Measurements from ENCODE around the gene USH2A. TPM values are rescaled to one million over a fixed set of nuclear protein-coding genes. Genes with fewer than 3 reads are reported as not detected.

The USH2A gene
- total RNA-seq, 1 experiment from 2014 or later, result not detected

DNA sequence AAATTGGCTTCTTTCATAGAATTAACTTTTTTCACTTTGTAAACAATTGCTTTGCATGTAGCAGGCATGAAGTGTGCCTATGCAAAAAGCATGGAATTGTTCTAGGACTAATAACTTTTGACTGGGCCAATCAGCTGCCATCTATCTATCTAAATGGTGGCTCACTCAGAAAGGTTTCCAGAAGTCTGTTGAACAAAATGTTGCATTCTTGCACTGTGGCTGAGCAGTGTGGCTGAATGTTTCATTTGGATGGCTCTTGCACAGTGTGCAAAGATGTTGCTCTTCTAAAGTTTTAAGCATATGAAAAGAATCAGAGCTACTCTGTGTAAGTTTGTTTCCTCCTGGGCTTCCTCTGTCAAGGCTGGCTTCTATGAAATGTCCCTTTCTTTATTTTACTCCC is 642.6 kb downstream of the USH2A start:
- intact Hi-C loops (cut with micrococcal nuclease), result no loop called here
- no peak overlapping the region for H3K27ac ChIP-seq (ENCODE audit: low read depth, low read length)
- no peak overlapping the region for H3K9ac ChIP-seq (ENCODE audit: low read length)
- ChIA-PET POLR2A (no interaction called here), CTCF (no interaction called here), RAD21 (ENCODE audit: low non-redundant PET in 1 of 2, low total read pairs in 2 of 2, uncharacterized antibody in 2 of 2, unreplicated experiment in 2 of 2) (no interaction called here)
- TF ChIP-seq YY1 (IDR thresholded peaks at IDR 0.05; ENCODE audit: extremely low read depth, insufficient replicate concordance, low read depth, low read length) (no peak), CEBPB (IDR thresholded peaks at IDR 0.05; ENCODE audit: low read depth) (no peak), EGR1 (IDR thresholded peaks at IDR 0.05; ENCODE audit: low read depth) (no peak), EZH2 (IDR thresholded peaks at IDR 0.05) (no peak), ZNF274 (IDR thresholded peaks at IDR 0.05; ENCODE audit: low read depth, low read length) (no peak), EZH2phosphoT487 (IDR thresholded peaks at IDR 0.05; ENCODE audit: borderline replicate concordance) (no peak), JUND (IDR thresholded peaks at IDR 0.05) (no peak), ELF1 (IDR thresholded peaks at IDR 0.05; ENCODE audit: borderline replicate concordance, low read depth) (no peak)
- TF ChIP-seq, protein P1, sequence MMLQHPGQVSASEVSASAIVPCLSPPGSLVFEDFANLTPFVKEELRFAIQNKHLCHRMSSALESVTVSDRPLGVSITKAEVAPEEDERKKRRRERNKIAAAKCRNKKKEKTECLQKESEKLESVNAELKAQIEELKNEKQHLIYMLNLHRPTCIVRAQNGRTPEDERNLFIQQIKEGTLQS (IDR thresholded peaks at IDR 0.05), result no peak
- no peak overlapping the region for H3K4me2 ChIP-seq (ENCODE audit: low read length)
- H3K27me3 ChIP-seq (ENCODE audit: insufficient read depth, low read length), result no peaks in the 10 kb centered on the region
- DNase-seq (ENCODE audit: low read depth, low spot score), result no peak
- H3K36me3 ChIP-seq (ENCODE audit: control insufficient read depth in 1 of 2, insufficient read depth in 2 of 2, low read length in 2 of 2), result no peaks in the 10 kb centered on the region
- H3K4me3 ChIP-seq (replicated peaks in 1 of 2; ENCODE audit: low read depth in 1 of 2, low read length in 2 of 2), result no peak overlapping the region
- BruUV-seq (replicated peaks), result no TSS peak
- H2AFZ ChIP-seq (ENCODE audit: low read depth, low read length, poor library complexity, severe bottlenecking), result no peak overlapping the region
- no peaks in the 10 kb centered on the region for H3K79me2 ChIP-seq (ENCODE audit: insufficient read depth, low read length)
- H3K4me1 ChIP-seq (ENCODE audit: control insufficient read depth in 1 of 2, insufficient read depth in 2 of 2, low read length in 2 of 2), result no peaks in the 10 kb centered on the region
- no peaks in the 10 kb centered on the region for H3K9me3 ChIP-seq (ENCODE audit: control insufficient read depth in 1 of 2, insufficient read depth in 1 of 2, low read depth in 1 of 2, low read length in 2 of 2)
- no peak for ATAC-seq
- H3K9me2 ChIP-seq (ENCODE audit: insufficient read depth), result no peaks in the 10 kb centered on the region
- no peaks in the 10 kb centered on the region for H4K20me1 ChIP-seq (ENCODE audit: insufficient read depth)

DNA sequence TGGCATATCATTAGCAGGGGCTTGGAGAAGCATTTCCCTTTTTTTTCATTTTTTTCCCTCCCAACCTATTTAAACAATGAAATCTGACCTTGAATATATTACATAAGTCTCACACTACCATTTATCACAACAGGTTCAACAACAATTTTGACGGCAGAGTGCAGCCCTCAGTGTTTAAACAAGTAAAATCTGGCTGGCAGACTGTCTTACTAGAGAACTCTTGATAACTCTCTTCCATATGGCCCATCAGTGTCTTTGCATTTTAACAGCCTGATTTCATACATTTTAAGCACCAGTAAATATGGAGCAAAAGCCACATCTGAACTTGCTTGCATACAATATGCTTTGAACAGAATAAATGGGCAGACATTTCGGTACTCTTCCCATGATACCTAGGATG is 643.1 kb downstream of the USH2A start:
- Histone ChIP-seq H3K9ac (ENCODE audit: low read length) (no peak overlapping the region), H3K4me2 (ENCODE audit: low read length) (no peak overlapping the region), H3K27ac (ENCODE audit: low read depth, low read length) (no peak overlapping the region), H3K9me2 (ENCODE audit: insufficient read depth) (no peaks in the 10 kb centered on the region), H3K79me2 (ENCODE audit: insufficient read depth, low read length) (no peaks in the 10 kb centered on the region), H3K9me3 (ENCODE audit: control insufficient read depth in 1 of 2, insufficient read depth in 1 of 2, low read depth in 1 of 2, low read length in 2 of 2) (no peaks in the 10 kb centered on the region), H3K4me3 (replicated peaks in 1 of 2; ENCODE audit: low read depth in 1 of 2, low read length in 2 of 2) (no peak overlapping the region), H3K4me1 (ENCODE audit: control insufficient read depth in 1 of 2, insufficient read depth in 2 of 2, low read length in 2 of 2) (no peaks in the 10 kb centered on the region), H3K27me3 (ENCODE audit: insufficient read depth, low read length) (no peaks in the 10 kb centered on the region), H3K36me3 (ENCODE audit: control insufficient read depth in 1 of 2, insufficient read depth in 2 of 2, low read length in 2 of 2) (no peaks in the 10 kb centered on the region), H4K20me1 (ENCODE audit: insufficient read depth) (no peaks in the 10 kb centered on the region), H2AFZ (ENCODE audit: low read depth, low read length, poor library complexity, severe bottlenecking) (no peak overlapping the region)
- ChIA-PET POLR2A (no interaction called here), CTCF (no interaction called here), RAD21 (ENCODE audit: low non-redundant PET in 1 of 2, low total read pairs in 2 of 2, uncharacterized antibody in 2 of 2, unreplicated experiment in 2 of 2) (no interaction called here)
- intact Hi-C loops (cut with micrococcal nuclease), result no loop called here
- ATAC-seq, result no peak
- no TSS peak for BruUV-seq (replicated peaks)
- DNase-seq (ENCODE audit: low read depth, low spot score), result no peak
- TF ChIP-seq EZH2phosphoT487 (IDR thresholded peaks at IDR 0.05; ENCODE audit: borderline replicate concordance), result no peak
- no peak for TF ChIP-seq SRF (IDR thresholded peaks at IDR 0.05; ENCODE audit: low read depth)
- no peak for TF ChIP-seq FOSL1 (IDR thresholded peaks at IDR 0.05; ENCODE audit: low read depth)
- TF ChIP-seq POLR2AphosphoS5 (IDR thresholded peaks at IDR 0.05; ENCODE audit: low read depth, low read length), result no peak
- TF ChIP-seq YY1 (IDR thresholded peaks at IDR 0.05; ENCODE audit: extremely low read depth, insufficient replicate concordance, low read depth, low read length), result no peak
- TF ChIP-seq, protein P2, sequence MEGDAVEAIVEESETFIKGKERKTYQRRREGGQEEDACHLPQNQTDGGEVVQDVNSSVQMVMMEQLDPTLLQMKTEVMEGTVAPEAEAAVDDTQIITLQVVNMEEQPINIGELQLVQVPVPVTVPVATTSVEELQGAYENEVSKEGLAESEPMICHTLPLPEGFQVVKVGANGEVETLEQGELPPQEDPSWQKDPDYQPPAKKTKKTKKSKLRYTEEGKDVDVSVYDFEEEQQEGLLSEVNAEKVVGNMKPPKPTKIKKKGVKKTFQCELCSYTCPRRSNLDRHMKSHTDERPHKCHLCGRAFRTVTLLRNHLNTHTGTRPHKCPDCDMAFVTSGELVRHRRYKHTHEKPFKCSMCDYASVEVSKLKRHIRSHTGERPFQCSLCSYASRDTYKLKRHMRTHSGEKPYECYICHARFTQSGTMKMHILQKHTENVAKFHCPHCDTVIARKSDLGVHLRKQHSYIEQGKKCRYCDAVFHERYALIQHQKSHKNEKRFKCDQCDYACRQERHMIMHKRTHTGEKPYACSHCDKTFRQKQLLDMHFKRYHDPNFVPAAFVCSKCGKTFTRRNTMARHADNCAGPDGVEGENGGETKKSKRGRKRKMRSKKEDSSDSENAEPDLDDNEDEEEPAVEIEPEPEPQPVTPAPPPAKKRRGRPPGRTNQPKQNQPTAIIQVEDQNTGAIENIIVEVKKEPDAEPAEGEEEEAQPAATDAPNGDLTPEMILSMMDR (IDR thresholded peaks at IDR 0.05 in 2 of 3, conservative IDR thresholded peaks at IDR 0.05 in 1 of 3; ENCODE audit: borderline replicate concordance in 1 of 3, insufficient read depth in 1 of 3, low read depth in 2 of 3, low read length in 2 of 3), result no peak
- TF ChIP-seq SP1 (IDR thresholded peaks at IDR 0.05; ENCODE audit: low read depth), result no peak
- no peak for TF ChIP-seq CEBPB (IDR thresholded peaks at IDR 0.05; ENCODE audit: low read depth)
- no peak for TF ChIP-seq TCF7L2 (IDR thresholded peaks at IDR 0.05; ENCODE audit: borderline replicate concordance, extremely low read depth, insufficient read depth, insufficient read length)
- TF ChIP-seq EGR1 (IDR thresholded peaks at IDR 0.05; ENCODE audit: low read depth), result no peak
- no peak for TF ChIP-seq RAD21 (IDR thresholded peaks at IDR 0.05; ENCODE audit: low read depth)
- TF ChIP-seq, protein P3, sequence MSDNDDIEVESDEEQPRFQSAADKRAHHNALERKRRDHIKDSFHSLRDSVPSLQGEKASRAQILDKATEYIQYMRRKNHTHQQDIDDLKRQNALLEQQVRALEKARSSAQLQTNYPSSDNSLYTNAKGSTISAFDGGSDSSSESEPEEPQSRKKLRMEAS (IDR thresholded peaks at IDR 0.05), result no peak
- TF ChIP-seq JUND (IDR thresholded peaks at IDR 0.05), result no peak
- TF ChIP-seq ZNF274 (IDR thresholded peaks at IDR 0.05; ENCODE audit: low read depth, low read length), result no peak
- no peak for TF ChIP-seq SIN3A (IDR thresholded peaks at IDR 0.05; ENCODE audit: low read depth)

Data from HCT116 (cell line).